Hippocampal formation (tissue), 2 donors: ENCODE measurements around the gene ITPKB.
"Not testable (repeated sequence)": the region's sequence is repeated elsewhere in the genome, so short reads cannot be mapped to it uniquely, and the experiment has no call there.

Experiments
- DNase-seq, 2 donors: peaks; one replicate each; lab custom pipeline; 2025; lab: John Stamatoyannopoulos, UW

The ITPKB gene

DNA sequence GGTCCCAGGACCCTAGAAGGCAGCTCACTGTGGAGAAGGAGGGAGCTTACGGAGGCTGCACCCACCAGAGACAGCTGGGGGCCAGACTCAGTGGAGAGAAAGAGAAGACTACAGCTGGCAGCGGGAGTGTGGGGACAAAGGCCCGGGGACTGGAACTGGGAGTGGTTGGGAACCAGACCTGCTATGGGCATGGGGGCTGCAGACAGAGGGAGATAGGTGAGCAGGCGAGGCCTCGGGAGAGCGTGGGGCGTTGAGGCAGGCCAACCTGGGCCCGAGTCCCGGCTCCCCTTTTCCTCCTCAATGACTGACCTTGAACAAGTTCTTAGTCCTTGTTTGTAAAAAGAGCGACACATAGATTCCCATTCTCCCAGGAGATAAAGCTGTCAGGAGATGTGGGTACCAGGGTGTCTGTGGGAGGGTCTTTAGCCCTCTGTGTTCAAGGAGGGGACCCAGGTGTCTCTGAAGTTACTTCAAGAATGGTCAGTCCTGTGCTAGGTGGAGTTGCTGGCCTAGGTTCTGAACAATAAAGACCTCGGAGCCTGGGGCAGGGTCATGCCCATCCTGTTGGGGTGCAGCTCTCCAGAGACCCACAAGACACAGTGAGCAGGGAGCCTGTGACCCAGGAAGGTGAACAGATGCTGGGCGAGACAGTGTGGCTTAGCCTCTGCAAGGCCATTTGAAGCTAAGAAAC is 87.9 kb downstream of the ITPKB start:
- no peak for DNase-seq

DNA sequence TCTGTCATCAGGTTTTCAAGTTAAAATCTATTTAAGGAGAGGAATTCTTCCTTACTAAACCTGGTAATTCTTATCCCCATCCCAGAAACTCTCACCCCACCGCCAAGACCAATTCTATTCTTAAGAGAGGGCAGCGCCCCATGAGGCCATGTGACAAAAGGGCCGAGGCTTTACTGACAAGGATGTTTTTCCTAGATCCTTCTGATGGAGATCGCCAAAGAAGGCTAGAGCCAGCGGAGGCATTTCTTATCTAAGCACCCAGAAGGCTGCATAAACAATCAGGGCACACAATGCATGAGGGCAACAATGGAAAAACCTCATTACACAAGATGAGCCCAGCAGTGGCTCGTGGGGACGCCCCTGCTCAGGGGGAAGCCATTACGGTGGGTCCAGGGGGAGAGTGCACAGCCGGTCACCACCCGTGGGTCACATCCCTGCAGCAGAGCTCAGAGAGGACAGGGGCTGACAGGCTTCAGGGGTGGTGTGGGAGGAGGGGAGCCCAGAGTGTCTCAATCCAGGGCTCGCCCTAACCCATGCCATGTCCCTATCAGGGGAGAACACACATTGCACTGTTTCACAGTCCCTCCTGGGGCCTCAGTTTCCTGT is 88.7 kb downstream of the ITPKB start:
- DNase-seq = no peak

DNA sequence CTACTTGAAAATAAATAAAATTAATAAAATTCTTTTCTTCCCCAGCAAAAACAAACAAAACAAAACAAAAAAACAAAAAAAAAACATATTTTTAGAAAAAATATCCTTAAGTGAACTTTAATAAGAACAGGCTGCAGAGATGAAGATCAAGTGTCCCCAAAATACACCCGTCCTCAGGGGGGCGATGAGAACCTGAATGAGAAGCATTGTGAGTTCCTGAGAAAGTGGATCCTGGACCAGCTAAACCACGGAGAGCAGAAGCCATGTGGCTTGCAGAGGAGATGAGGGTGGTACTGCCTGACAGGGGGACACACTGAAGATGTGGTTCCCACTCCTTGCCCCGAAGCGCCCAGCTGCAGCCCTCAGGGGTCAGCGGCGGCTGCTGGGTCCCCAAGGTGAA is 89.3 kb downstream of the ITPKB start:
- DNase-seq = no peak

DNA sequence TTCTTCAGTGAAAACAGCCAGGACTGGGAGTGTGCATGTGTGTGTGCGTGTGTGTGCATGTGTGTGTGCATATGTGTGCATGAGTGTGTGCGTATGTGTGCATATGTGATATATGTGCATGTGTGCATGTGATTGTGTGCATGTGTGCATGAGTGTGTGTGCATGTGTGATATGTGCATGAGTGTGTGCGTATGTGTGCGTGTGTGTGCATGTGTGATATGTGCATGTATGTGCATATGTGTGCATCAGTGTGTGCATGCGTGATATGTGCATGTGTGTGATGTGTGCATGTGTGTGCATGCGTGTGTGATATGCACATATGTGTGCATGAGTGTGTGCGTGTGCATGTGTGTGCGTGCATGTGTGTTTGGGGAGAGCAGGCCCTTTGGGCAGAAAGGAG is 89.8 kb downstream of the ITPKB start:
- no peak for DNase-seq

DNA sequence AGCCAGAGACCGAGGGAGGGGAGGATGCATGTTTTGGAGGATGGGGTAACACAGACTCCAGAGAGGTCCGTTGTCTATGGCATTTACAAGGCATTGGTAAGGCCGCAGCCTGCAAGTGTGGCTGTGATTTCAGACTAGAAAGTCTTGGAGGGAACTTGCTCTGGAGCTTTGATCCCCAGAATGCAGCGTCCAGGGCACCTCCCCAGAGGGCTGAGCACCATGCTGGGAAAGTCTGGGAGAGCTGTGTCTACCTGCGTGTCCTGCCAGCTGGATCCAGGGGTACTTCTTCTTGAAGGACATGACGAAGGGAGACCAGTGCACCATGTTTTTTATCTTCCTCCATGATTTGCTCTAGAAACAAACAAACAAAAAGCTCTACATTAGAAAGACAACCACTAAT is 90.7 kb downstream of the ITPKB start:
- no peak for DNase-seq

DNA sequence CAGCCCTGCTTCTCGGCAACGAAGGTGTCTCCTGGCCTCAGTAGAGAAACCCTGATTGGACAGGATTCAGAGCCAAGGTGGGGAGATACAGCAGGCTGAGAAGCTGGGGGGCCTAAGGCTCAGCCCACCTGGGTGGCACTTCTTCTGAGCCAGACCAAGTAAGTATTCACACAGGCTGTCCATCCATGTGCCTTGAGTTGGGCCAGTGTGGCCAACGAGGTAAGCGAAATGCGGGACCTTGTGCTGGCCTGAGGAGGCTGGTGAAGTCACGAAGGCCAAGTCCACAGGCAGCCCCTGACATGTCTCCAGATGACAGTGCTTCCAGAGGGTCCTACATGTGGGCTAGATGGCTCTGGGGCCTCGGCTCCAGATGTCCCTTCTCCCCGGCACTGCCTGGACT is 91.4 kb downstream of the ITPKB start:
- no peak for DNase-seq

DNA sequence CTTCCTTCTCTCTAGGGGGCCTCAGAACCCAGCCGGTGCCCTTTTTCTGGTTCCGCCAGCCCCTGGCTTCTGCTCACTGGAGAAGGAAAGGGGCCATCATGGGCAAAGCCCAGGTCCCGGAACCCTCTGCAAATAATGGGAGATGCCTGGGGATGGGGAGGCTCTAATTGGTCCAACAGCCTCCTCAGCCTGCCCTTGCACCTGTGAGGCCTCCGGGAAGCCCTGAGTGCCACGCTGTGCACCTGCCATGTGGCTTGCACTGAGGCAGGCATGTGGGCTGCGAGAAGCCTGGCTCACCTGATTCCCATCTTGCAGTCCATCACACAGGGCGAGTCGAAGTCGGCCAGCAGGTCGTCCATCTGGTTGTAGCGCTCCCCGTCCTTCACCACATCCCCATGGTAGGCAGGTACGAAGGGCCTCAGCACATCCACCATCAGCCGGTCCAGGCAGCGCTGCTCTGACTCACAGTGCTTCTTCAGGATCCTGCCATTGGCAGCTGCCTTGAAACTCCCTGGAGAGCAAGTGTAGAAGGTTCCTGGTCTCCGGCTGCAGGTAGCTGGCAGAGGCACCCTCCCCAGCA is 92.1 kb downstream of the ITPKB start:
- DNase-seq = no peak

DNA sequence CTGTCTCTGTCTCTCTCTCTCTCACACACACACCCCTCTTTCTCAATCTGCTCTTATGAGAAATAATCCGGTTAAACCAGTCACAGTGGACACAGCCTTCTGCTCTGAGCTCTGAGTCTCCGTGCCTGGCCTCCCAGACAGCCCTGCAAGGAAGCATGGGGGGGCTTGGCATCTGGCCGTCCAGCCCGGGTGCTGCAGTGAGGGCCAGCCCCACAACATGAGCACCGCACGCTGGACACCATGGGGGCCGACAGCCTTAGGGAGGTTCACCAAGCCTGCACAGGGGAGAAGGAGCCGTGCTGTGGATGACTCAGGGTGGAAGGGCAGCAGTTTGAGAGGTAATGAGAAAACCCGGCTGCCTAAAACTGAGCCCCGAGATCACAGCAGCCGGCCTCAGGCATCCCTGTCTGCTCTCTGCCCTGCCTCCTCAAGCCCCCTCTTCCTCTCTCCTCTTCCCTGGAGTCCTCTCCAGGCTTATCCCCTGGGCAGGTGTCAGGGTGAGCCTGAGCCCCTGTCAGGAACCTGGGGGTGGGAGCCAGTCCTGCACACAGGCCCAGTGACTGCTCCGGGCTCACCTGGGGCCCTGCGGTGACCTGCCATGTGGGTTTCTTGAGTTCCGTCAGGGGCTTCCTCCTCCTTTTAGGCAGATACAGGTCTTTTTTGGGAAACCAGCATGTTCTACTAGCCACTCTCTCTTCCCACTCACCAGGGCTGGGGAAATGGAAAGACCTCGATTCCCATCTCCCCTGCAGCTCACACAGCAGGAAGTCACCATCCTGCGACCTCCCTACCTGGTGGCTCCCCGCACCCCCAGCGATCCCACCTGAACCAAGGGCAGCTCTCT is 92.8 kb downstream of the ITPKB start:
- DNase-seq = no peak

DNA sequence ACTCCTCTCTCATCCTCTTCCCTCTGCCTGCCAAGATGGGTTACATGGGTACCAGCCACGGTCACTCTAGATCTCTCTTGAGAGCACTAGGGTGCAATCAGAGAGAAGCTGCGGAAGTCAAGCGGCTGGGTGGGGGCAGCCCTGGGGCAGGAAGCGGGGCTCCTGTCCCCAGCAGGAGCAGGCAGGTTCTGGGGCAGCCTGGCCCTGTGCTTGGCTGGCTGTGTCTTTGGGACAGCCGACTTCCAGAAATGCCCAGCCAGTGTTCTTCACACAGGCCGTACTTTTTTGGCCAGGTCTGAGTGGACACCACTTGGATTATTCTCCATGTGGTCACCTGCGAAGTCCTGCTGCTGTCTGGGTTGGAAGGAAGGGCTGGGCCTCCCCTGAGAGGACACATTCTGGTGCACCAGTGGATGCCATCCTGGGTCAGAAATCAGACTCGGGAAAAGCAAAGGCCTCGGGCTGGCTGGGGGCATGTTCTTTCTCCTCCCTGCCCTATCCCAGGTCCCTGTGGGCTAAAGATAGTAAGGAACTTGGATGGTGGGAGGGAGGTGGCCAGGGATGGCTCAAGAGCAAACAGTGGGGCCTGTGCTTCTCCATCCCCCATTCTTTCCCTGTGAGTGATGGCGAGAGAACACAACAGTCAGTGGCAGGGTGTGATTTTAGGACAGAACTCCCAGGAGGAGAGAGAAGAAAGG is 93.7 kb downstream of the ITPKB start:
- no peak for DNase-seq

DNA sequence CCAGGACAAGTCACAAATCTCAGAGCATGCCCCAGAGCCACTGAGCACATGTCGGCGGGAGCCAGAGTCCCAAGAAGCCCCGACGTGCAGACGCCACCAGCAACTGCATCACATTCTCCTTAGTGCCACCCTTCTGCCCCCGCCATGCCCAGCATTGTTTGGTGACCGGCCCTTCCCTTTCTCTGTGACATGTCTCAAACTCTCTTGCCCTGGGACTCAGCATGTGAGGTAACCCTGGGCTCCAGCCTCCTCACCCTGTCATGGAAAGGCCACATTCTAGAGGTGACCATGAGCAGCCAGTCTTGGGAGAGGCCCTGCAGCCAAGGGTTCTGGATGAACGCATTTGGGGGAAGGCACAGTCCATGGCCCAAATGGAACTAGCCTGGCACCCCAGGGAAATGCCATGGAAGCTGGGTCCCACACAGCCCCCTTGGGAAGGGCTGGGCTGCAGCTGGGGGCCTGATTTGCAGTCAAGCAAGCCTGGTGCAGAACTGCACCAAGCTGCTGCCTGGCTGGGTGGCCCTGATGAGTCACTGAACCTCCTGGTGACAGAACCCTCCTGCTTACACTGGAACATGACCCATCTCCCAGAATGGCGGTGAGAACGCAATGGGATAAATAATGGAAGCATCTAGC is 94.4 kb downstream of the ITPKB start:
- DNase-seq = no peak

DNA sequence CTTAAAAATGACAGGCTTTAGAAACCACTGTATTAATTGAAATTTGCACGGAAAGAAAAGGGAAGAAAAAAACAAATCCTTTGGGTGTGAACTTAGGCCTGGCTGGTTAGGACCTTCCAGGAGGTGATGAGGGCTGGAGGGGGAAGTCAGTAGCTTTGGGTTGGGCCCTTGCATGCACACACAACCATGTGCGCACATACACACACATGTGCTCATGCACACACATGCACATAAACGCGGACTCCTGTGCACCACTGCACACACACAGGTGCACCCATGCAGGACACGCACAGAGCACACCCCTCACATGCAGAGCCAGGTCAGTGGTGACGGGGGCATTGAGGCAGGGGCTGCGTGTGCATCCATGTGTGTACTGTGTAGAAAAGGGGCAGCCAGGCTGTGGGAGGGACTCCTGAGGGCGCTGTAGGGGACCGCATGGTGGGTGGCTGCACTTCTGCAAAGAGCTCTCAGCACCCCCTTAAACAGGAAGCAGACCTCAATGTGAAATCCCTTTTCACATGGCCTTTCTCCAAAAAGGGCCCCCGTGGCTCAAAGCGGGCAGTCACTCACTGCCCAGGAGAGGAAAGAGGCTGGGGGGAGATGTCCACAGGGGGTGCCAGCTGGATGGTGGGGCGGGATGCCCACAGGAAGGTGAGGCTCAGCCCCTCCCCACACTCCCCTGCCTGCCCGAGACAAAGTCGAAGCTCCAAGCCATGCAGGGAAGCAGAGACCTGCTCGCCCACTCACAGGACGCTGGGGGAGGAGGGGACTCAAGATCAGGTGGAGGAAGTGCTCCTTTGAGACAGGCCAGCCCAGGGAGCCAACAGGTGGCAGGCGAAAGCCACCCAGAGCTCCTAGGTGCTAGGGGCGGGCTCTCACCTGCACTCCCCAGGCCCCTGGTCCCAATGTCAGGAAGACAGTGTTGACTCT is 95.2 kb downstream of the ITPKB start:
- no peak for DNase-seq

DNA sequence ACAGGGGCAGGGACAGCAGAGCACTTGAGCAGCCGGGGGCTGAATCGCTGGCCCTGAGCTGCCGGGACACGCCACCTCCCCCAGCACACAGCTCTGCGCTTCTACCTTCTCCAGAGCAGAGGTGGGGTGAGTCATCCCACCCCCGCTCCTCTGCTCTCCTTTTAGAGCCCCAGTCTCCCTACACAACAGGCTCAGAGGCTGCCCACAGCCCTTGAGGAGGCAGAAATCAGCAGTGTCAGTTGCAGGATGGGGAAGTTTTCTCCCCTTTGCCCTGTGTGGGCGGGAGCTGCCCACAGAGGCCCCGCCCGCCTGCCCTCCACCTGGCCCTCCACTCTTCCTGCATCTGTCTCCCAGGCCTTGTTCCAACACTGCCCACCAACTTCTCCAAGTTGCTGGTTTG is 95.9 kb downstream of the ITPKB start:
- no peak for DNase-seq

DNA sequence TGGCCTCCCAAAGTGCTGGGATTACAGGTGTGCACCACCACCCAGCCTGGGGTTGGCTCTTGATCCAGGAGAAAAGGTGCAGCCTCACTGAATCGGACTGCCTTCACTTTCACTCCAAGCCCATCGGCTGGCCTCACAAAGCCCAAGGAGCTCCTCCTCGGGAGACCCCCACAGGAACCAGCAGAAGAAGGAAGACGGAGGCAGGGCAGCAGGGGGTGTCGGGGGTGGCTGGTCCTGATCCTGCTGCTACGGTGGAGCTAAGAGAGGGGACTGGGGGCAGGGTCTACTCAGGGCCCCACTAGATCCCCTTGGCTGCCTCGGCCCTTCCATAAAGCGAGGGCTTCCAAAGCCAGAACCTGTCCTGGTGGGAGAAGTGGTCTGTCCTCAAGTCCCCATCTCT is 96.7 kb downstream of the ITPKB start:
- DNase-seq = no peak

DNA sequence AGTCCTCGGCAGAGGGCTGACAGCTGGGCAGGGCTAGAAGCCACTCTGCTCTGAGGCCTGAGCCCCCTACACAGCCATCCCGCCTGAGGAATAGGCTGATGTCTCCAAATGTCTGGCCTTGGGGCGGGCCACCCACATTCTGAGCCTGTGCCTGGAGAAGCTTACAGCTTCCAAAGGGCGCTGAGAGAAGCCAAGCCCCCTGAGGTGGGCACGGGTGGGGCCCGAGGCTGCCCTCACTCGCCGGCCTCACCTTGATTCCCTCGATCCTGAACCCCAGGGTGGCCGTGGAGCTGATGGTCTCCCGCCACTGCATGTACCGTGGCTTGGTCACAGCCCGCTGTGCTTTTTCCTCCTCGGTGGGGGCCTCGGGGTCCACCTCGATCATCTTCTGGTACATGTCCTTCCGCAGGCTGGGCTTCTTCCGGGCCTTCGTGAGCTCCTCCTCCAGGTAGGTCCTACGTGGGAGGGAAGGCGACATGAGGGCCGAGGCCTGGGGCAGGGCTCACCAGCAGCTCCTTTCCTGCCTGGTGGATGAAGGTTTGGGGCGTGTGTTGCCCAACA is 97.3 kb downstream of the ITPKB start:
- DNase-seq = no peak

DNA sequence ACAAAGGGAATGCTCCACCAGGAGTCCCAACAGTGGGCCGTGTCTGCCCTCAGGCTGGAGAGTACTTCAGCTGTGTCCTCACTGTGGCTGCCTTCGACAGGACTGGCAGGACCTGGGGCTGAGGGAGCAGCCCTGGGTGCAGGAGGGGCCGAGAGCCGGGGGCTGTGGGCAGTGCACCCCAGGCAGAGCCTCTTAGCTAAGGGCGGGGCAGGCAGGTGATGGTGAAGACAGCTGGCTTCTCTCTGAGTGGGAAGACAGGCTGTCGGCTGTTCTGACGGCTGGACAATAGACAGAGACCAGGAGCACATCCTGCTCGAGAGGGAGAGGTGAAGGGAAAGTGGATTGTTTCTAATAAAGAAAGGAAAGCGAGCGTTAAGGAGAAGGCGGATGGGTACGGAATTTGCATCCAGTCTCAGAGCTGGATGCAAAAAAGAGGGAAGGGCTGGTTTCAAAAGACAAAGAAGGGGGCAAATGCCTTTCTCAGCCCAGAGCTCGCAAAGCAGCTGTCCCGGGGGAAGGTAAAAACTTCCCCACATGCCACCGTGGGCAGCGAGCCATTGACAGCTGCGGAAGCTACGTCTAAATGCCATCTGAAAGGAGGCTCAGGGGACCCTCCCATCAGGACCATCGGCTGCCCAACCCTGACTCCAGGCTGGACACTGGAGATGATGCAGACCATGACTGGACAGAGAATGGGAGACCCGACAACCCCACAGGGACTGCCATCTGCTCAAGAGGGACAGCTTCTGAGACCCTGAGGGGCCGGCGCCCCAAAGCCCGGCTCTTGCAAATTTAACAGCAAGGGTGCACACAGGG is 98.6 kb downstream of the ITPKB start:
- DNase-seq = no peak

DNA sequence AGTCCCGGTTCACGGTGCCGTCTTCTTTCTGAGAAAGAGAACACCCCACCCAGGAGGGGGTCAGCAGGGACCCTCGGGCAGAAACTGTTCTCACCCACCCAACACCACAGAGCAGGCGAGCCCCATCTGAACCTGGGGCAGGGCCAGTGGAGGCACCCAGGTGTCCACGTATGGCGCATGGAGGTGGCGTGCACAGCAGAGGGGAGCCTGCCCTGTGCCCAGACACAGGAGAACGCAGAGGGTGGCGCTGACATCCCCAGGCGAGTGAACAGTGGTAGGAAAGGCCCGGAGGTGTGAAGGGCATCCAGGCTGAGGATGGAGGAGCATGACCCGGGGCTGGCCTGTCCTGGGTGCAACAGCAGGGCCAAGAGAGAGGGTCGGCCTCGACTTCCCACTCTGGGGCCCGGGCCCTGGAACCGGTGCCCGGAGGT is 99.4 kb downstream of the ITPKB start:
- no peak for DNase-seq

DNA sequence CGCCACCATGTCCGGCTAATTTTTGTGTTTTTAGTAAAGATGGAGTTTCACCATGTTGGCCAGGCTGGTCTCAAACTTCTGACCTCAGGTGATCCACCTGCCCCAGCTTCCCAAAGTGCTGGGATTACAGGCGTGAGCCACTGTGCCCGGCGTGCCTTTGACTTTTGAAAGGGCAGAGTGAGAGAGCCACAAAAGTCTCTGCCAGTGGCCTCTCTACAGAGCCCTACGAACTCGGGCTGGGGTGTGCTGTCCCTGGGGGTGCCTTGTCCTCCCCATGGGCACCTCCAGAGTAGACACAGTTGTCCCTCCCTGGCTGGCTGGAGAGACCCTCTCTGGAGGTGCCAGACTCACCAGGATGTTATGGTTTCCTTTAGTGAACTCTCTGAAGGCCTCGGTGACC is 99.9 kb downstream of the ITPKB start:
- DNase-seq = not testable (repeated sequence)

DNA sequence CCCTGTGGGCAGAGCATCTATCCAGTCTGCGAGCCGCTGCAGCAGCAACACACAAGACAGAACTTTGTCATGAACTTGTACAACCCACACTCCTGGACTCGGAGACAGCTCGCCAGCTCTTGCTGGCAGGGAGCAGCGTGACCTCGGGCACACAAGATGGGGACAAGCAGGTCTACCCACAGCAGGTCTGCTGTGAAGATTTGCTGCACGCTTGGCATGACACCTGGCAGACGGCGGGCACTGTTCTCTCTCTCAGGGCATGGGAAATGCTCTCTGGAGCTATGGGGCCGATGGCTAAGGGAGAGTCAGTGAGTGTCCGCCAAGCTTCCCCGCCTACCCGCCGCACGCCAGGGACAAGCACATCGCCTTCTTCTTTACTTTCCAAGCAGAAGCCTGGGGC is 100.5 kb downstream of the ITPKB start:
- no peak for DNase-seq

DNA sequence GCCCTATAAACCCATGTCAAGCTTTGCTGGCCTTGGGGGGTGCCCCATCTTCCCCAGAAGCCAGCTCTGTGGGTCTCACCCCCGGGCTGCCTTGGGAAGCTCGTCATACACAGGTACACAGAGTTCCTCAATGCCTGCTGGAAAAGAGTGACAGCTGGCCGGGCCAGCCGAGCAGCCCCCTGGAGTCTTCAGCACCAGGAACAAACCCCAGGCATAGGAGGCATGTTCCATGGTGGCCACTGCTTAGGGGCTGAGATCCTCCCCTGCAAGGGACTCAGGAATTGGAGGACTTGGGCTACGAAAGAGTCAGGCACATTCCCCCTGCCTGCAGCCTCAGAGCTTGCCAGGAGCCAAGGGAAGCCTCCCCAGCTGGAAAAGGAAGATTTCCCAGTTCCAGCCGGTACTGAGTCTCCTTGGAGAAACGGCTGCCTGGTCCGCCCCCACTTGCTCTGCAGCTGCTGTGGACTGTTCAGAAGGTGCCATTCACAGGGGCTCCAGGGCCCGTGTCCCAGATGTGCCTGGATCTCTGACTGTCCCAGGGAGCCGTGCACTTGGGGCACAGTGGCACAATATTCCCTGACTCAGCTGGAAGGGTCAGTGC is 101.0 kb downstream of the ITPKB start:
- DNase-seq = no peak
